Adrenal gland (tissue), 5 donors: Measurements from ENCODE around the gene NR5A2.

ENCODE experiments used
- POLR2A ChIP-seq, 2 donors: fragments of 450-650 bp; IDR thresholded peaks; one replicate each; pipeline ENCODE4 v1.6.1; 2017; ENCODE audit warnings: antibody characterized with exemption in 2 of 2, mild to moderate bottlenecking in 2 of 2, moderate library complexity in 1 of 2
- TF ChIP-seq, protein P1 (sequence below), 6 experiments: fragments of 450-650 bp in 4 of 6; fragments of 200-600 bp in 2 of 6; sonication (generic) in 1 of 6; IDR thresholded peaks; 1 replicate in 5 of 6; 2 replicates in 1 of 6; pipeline versions ENCODE4 v1.5.1 to v1.8.0; 2016 to 2021; ENCODE audit warnings: antibody characterized with exemption in 6 of 6, mild to moderate bottlenecking in 2 of 6, moderate library complexity in 1 of 6
- donor health status: DM: no; HTN: no; CAD: no.

DNA sequence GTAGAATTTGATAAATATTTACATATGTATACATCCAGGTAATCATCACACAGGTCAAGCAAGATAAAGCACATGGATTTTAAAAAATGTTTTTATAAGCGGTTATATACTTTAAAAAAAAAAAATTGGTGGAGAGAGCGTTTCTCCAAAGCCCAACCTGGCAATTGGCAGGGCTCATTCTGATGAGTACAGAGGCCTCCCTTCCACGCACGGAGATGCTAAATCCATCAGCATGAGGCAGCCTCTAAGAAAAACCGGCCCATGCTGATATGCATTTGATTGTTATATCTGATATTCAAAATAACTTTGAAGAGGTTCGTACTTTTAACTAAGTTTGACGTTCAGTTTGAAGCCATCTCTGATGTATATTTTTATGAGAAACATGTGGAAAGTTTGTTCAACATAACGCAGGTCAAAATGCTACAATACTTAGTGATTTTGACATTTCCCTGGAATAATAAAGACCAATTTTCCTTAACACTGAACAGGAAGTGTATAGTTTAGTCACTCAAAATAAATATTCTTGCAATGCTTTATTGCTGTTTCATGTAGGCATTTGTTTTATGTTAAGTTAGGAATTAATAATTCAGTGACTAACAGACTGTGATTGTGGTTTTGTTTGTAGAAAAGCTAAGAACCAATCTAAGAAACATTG lies 151.7 kb downstream of the NR5A2 start:
- no peak for TF ChIP-seq POLR2A (IDR thresholded peaks at IDR 0.05)
- TF ChIP-seq, protein P1, sequence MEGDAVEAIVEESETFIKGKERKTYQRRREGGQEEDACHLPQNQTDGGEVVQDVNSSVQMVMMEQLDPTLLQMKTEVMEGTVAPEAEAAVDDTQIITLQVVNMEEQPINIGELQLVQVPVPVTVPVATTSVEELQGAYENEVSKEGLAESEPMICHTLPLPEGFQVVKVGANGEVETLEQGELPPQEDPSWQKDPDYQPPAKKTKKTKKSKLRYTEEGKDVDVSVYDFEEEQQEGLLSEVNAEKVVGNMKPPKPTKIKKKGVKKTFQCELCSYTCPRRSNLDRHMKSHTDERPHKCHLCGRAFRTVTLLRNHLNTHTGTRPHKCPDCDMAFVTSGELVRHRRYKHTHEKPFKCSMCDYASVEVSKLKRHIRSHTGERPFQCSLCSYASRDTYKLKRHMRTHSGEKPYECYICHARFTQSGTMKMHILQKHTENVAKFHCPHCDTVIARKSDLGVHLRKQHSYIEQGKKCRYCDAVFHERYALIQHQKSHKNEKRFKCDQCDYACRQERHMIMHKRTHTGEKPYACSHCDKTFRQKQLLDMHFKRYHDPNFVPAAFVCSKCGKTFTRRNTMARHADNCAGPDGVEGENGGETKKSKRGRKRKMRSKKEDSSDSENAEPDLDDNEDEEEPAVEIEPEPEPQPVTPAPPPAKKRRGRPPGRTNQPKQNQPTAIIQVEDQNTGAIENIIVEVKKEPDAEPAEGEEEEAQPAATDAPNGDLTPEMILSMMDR (IDR thresholded peaks at IDR 0.05) = no peak
